Sigmoid colon (tissue), 4 donors: Measurements from ENCODE around the gene MVB12B.

Experiments used
- EP300 ChIP-seq, 4 donors: sonication (generic); formaldehyde crosslinking; IDR thresholded peaks; one replicate each; pipeline ENCODE4 v1.6.1; 2017; ENCODE audit warnings: antibody characterized with exemption in 4 of 4
- POLR2A ChIP-seq, 2 donors: fragments of 450-650 bp; IDR thresholded peaks; one replicate each; pipeline ENCODE4 v1.6.1; 2016; ENCODE audit warnings: antibody characterized with exemption in 2 of 2, mild to moderate bottlenecking in 2 of 2, moderate library complexity in 2 of 2
- POLR2AphosphoS5 ChIP-seq, 4 donors: sonication (generic); formaldehyde crosslinking; IDR thresholded peaks; one replicate each; pipeline ENCODE4 v1.6.1; 2017; ENCODE audit warnings: antibody characterized with exemption in 4 of 4
- TF ChIP-seq, protein P1 (sequence below), 4 experiments: fragments of 450-650 bp in 3 of 4; fragments of 200-600 bp in 1 of 4; IDR thresholded peaks; one replicate each; pipeline ENCODE4 v1.5.1; 2016 to 2019; ENCODE audit warnings: antibody characterized with exemption in 4 of 4, mild to moderate bottlenecking in 3 of 4, moderate library complexity in 2 of 4

GRCh38 chr9:126400571-126400970 lies 73.9 kb downstream of the MVB12B start:
- TF ChIP-seq POLR2A (IDR thresholded peaks at IDR 0.05) (no peak), EP300 (IDR thresholded peaks at IDR 0.05) (no peak), POLR2AphosphoS5 (IDR thresholded peaks at IDR 0.05) (no peak)
- TF ChIP-seq, protein P1, sequence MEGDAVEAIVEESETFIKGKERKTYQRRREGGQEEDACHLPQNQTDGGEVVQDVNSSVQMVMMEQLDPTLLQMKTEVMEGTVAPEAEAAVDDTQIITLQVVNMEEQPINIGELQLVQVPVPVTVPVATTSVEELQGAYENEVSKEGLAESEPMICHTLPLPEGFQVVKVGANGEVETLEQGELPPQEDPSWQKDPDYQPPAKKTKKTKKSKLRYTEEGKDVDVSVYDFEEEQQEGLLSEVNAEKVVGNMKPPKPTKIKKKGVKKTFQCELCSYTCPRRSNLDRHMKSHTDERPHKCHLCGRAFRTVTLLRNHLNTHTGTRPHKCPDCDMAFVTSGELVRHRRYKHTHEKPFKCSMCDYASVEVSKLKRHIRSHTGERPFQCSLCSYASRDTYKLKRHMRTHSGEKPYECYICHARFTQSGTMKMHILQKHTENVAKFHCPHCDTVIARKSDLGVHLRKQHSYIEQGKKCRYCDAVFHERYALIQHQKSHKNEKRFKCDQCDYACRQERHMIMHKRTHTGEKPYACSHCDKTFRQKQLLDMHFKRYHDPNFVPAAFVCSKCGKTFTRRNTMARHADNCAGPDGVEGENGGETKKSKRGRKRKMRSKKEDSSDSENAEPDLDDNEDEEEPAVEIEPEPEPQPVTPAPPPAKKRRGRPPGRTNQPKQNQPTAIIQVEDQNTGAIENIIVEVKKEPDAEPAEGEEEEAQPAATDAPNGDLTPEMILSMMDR (IDR thresholded peaks at IDR 0.05), result no peak
